Right lobe of liver (tissue), 6 donors: ENCODE data around the gene FBXL5. TPM values are rescaled to one million over a fixed set of nuclear protein-coding genes. Genes with fewer than 3 reads are reported as not detected.

Source experiments
- ATAC-seq, 4 donors: fragments of 200-7000 bp; cut with Tn5 transposase; one replicate each; pipeline ENCODE4 v1.9.1; 2020; ENCODE audit warnings: mild to moderate bottlenecking in 4 of 4, moderate library complexity in 4 of 4
- DNase-seq, 3 donors: peaks; one replicate each; pipeline ENCODE4 v3.0.0-alpha.2; 2020
- H3K27ac ChIP-seq, 3 donors: fragments of 200-600 bp; one replicate each; pipeline ENCODE4 v1.8.0; 2022
- H3K27me3 ChIP-seq, 2 donors: fragments of 200-600 bp; one replicate each; pipeline ENCODE4 v1.8.0; 2022
- H3K36me3 ChIP-seq, 4 donors: fragments of 200-600 bp; sonication (generic) in 1 of 4; one replicate each; pipeline versions ENCODE4 v1.5.1 to v1.8.0; 2017 to 2022; ENCODE audit warnings: control low read depth in 1 of 4
- H3K4me1 ChIP-seq, 4 donors: fragments of 200-600 bp; sonication (generic) in 1 of 4; one replicate each; pipeline versions ENCODE4 v1.5.1 to v1.8.0; 2017 to 2022; ENCODE audit warnings: control low read depth in 1 of 4
- H3K4me3 ChIP-seq, 3 donors: fragments of 200-600 bp; one replicate each; pipeline ENCODE4 v1.8.0; 2022
- H3K9me3 ChIP-seq, 4 donors: fragments of 200-600 bp; sonication (generic) in 1 of 4; one replicate each; pipeline versions ENCODE4 v1.5.1 to v1.8.0; 2017 to 2022; ENCODE audit warnings: control low read depth in 1 of 4
- POLR2A ChIP-seq: fragments of 450-650 bp; IDR thresholded peaks from one replicate; pipeline ENCODE4 v1.6.1; 2017; ENCODE audit warnings: antibody characterized with exemption, mild to moderate bottlenecking
- WGBS: methylation state at CpG from one replicate; pipeline ENCODE4 v1.1.6; 2018; ENCODE audit warnings: low coverage, low lambda C conversion rate; ENCODE audit not compliant: insufficient coverage; ENCODE audit errors: missing lambda C conversion rate; 5-methylcytosine and 5-hydroxymethylcytosine counted together
- intact Hi-C, 2 donors: fragments of 100-400 bp; cut with DNase I; formaldehyde crosslinking; loops; one replicate each; pipeline versions ENCODE4 v1.11.2 to v1.14.1; 2022
- total RNA-seq, 6 experiments: library from RNA; depleted of rRNA in 2 of 6; stranded (reverse); fragments of >200 nt in 2 of 6; fragmentation: NEBNext Ultra II Directional in 3 of 6; extraction: Animal tissue kit (Norgen Biotek cat#: 25700) in 3 of 6; gene quantifications; one replicate each; pipeline versions ENCODE4 v1.1.0 to v1.2.4, GENCODE V29; 2016 to 2023
- TF ChIP-seq, protein P1 (sequence below), 4 donors: fragments of 200-600 bp in 3 of 4; fragments of 450-650 bp in 1 of 4; IDR thresholded peaks; one replicate each; pipeline versions ENCODE4 v1.5.1 to v1.8.0; 2016 to 2022; ENCODE audit warnings: antibody characterized with exemption in 4 of 4, mild to moderate bottlenecking in 2 of 4
- donor health status: DM: no; HTN: yes; CAD: no.
- donor health status: DM: no; HTN: no; CAD: no.
- donor health status: DM: no; HTN: no; CAD: no.
- donor health status: DM: no; HTN: yes; CAD: no.
- donor health status: DM: no; HTN: yes; CAD: no.

Gene FBXL5
- total RNA-seq, 6 experiments from 2014 or later = 38.3 to 59.5 (median 46.8) TPM

DNA sequence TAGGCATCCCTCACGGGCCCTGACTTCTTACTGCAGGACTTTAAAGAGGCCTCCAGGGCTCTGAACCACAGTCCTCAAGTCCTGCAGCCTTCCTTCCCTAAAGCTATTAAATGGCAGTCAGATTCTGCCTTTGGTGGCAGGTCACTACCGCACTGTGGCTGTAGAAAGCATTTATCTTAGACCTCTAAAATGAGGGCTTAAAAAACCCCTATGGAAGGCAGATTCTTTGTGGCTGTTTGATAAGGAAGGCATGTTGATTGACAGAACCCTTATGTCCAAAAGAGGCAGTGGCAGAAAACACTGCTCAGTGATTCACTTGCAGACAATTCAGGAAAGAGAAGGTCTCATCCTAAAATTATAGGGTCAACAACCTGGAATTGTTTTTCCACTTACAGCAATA lies 79.2 kb downstream of the FBXL5 start:
- no peaks in the 10 kb centered on the region for H3K27me3 ChIP-seq
- H3K9me3 ChIP-seq = no peaks in the 10 kb centered on the region
- H3K27ac ChIP-seq = no peak overlapping the region
- DNase-seq (no peak), ATAC-seq (no peak)
- H3K4me3 ChIP-seq = no peak overlapping the region
- 100% methylated on average over 1 of the region's 2 CpGs for WGBS
- H3K4me1 ChIP-seq = no peaks in the 10 kb centered on the region
- intact Hi-C loops = no loop called here
- peaks cover 0 to 2% (median 0%) of the 10 kb centered on the region in 4 donors for H3K36me3 ChIP-seq
- TF ChIP-seq, protein P1, sequence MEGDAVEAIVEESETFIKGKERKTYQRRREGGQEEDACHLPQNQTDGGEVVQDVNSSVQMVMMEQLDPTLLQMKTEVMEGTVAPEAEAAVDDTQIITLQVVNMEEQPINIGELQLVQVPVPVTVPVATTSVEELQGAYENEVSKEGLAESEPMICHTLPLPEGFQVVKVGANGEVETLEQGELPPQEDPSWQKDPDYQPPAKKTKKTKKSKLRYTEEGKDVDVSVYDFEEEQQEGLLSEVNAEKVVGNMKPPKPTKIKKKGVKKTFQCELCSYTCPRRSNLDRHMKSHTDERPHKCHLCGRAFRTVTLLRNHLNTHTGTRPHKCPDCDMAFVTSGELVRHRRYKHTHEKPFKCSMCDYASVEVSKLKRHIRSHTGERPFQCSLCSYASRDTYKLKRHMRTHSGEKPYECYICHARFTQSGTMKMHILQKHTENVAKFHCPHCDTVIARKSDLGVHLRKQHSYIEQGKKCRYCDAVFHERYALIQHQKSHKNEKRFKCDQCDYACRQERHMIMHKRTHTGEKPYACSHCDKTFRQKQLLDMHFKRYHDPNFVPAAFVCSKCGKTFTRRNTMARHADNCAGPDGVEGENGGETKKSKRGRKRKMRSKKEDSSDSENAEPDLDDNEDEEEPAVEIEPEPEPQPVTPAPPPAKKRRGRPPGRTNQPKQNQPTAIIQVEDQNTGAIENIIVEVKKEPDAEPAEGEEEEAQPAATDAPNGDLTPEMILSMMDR (IDR thresholded peaks at IDR 0.05) = no peak
- TF ChIP-seq POLR2A = no peak

DNA sequence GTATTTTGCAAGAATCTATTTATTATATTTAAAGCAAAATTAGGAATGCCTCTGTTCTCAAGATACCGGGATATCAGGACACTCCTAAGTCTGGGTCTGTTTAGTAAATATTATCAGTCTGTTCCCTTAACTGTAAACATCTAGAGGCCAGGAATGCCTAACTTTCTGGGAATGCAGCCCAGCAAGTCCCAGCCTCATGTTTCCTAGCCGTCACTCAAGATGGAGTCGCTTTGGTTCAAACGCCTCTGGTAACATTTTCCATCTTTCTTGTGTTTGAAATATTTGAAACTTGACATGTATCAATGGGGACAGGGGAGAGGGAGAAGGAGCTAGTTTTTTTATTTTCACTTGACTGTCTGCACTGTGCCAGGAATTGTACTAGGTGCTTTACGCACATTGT lies 85.4 kb downstream of the FBXL5 start:
- ATAC-seq (no peak), DNase-seq (no peak)
- H3K36me3 ChIP-seq = peaks cover 0 to 12% (median 0%) of the 10 kb centered on the region in 4 donors
- TF ChIP-seq, protein P1 (IDR thresholded peaks at IDR 0.05) = no peak
- TF ChIP-seq POLR2A = no peak
- intact Hi-C loops = no loop called here
- no peak overlapping the region for H3K27ac ChIP-seq
- H3K4me1 ChIP-seq = no peaks in the 10 kb centered on the region
- H3K9me3 ChIP-seq = no peaks in the 10 kb centered on the region
- 83% methylated on average over 3 of the region's 5 CpGs for WGBS
- no peaks in the 10 kb centered on the region for H3K27me3 ChIP-seq
- H3K4me3 ChIP-seq = no peak overlapping the region

GRCh38 chr4:15568821-15569220 lies 86.3 kb downstream of the FBXL5 start:
- peaks cover 0 to 12% (median 0%) of the 10 kb centered on the region in 4 donors for H3K36me3 ChIP-seq
- ATAC-seq (no peak), DNase-seq (no peak)
- intact Hi-C loops = no loop called here
- H3K27me3 ChIP-seq = no peaks in the 10 kb centered on the region
- H3K4me1 ChIP-seq = no peaks in the 10 kb centered on the region
- no peaks in the 10 kb centered on the region for H3K9me3 ChIP-seq
- no peak overlapping the region for H3K27ac ChIP-seq
- no peak for TF ChIP-seq POLR2A
- TF ChIP-seq, protein P1 (IDR thresholded peaks at IDR 0.05) = no peak
- H3K4me3 ChIP-seq = no peak overlapping the region

GRCh38 chr4:15563871-15564270 lies 91.3 kb downstream of the FBXL5 start:
- WGBS = 70% methylated on average over 6 of the region's 6 CpGs
- intact Hi-C loops = no loop called here

More at GRCh38 chr4:15563871-15564270, 91.3 kb downstream of the FBXL5 start:
- Histone ChIP-seq H3K27me3 (no peaks in the 10 kb centered on the region), H3K36me3 (peaks cover 0 to 16% (median 0%) of the 10 kb centered on the region in 4 donors), H3K4me1 (no peaks in the 10 kb centered on the region), H3K27ac (no peak overlapping the region), H3K4me3 (no peak overlapping the region), H3K9me3 (no peaks in the 10 kb centered on the region)
- ATAC-seq (no peak), DNase-seq (no peak)
- no peak for TF ChIP-seq POLR2A
- TF ChIP-seq, protein P1 (IDR thresholded peaks at IDR 0.05) = no peak
